K562 (cell line): ENCODE data around the gene GXYLT2. TPM values are rescaled to one million over a fixed set of nuclear protein-coding genes. Genes with fewer than 3 reads are reported as not detected.
A peak's percentile ranks its signal among the peaks of the same experiment; 100 is the strongest.

Experiments used
- ATAC-seq: fragments of 200-7000 bp; cut with Tn5 transposase; 3 replicates; pipeline ENCODE4 v1.9.1; 2020; ENCODE audit warnings: moderate library complexity
- BruUV-seq: library from RNA; stranded (reverse); fragments of 400-500 nt; replicated peaks from 2 replicates; lab custom pipeline; 2021; lab: Mats Ljungman, UMichigan
- CTCF ChIA-PET: fragments of 300-600 bp; formaldehyde crosslinking; extraction: SDS; loops from one replicate; lab custom pipeline; 2021; ENCODE audit warnings: low intra/inter-chr PET ratio; lab: Yijun Ruan, JAX
- POLR2A ChIA-PET: fragments of 300-600, 350-650 bp; sonication (Branson Sonifier 250); formaldehyde crosslinking; extraction: SDS; loops from one replicate; lab custom pipeline; 2021; ENCODE audit warnings: antibody characterized with exemption, inconsistent platforms; lab: Yijun Ruan, JAX
- DNase-seq, 4 experiments: peaks; one replicate each; pipeline versions ENCODE4 v3.0.0 to v3.0.0-alpha.2; 2011 to 2018; ENCODE audit warnings: low spot score in 3 of 4, mixed read lengths in 3 of 4; ENCODE audit errors: extremely low read depth in 1 of 4
- FAIRE-seq: peaks from 2 replicates; lab custom pipeline; 2011; peaks lifted over from hg19 to GRCh38; lab: Jason Lieb, UNC
- H2AFZ ChIP-seq: 2 replicates; pipeline ENCODE4 v1.6.0; 2011; ENCODE audit warnings: low read depth, low read length, control low read depth, inconsistent platforms
- H3K27ac ChIP-seq: fragments of 200-600 bp; 3 replicates; pipeline ENCODE4 v1.8.0; 2011; ENCODE audit warnings: low read depth, mild to moderate bottlenecking, control low read depth, inconsistent platforms, low read length, moderate library complexity, mixed read lengths; ENCODE audit errors: extremely low read depth
- H3K27me3 ChIP-seq, 2 experiments: fragments of 300-600 bp in 1 of 2; 2 replicates in 1 of 2; 3 replicates in 1 of 2; pipeline versions ENCODE4 v1.6.0 to v1.8.0; 2011; ENCODE audit warnings: inconsistent platforms in 2 of 2, low read length in 2 of 2, mild to moderate bottlenecking in 1 of 2, mixed read lengths in 1 of 2, moderate library complexity in 1 of 2; ENCODE audit not compliant: control insufficient read depth in 2 of 2, insufficient read depth in 2 of 2
- H3K36me3 ChIP-seq: fragments of 300-600 bp; 3 replicates; pipeline ENCODE4 v1.8.0; 2011; ENCODE audit warnings: mild to moderate bottlenecking, low read length, inconsistent platforms; ENCODE audit not compliant: control insufficient read depth, insufficient read depth
- H3K4me1 ChIP-seq, 2 experiments: fragments of 200-600 bp in 1 of 2; replicated peaks in 1 of 2; 2 replicates in 1 of 2; 3 replicates in 1 of 2; pipeline versions ENCODE4 v1.5.1 to v1.8.0; 2011; ENCODE audit warnings: inconsistent platforms in 2 of 2, low read length in 2 of 2, mild to moderate bottlenecking in 1 of 2, mixed read lengths in 1 of 2, moderate library complexity in 1 of 2; ENCODE audit not compliant: control insufficient read depth in 2 of 2, insufficient read depth in 2 of 2
- H3K4me2 ChIP-seq: 2 replicates; pipeline ENCODE4 v1.6.1; 2011; ENCODE audit warnings: low read length, control low read depth, inconsistent platforms, mixed read lengths; ENCODE audit not compliant: insufficient read depth
- H3K4me3 ChIP-seq: fragments of 200-600 bp; sonication (generic), shearing (Covaris generic); 2 replicates; pipeline ENCODE4 v1.5.1; 2016; ENCODE audit warnings: control low read depth, inconsistent platforms
- H3K79me2 ChIP-seq: fragments of 200-600 bp; 3 replicates; pipeline ENCODE4 v1.8.0; 2011; ENCODE audit warnings: low read length, inconsistent platforms; ENCODE audit not compliant: control insufficient read depth, insufficient read depth
- H3K9ac ChIP-seq, 2 experiments: 2 replicates each; pipeline versions ENCODE4 v1.6.0 to v1.6.1; 2011; ENCODE audit warnings: low read depth in 2 of 2, low read length in 2 of 2, control low read depth in 1 of 2, inconsistent platforms in 1 of 2, mild to moderate bottlenecking in 1 of 2, mixed read lengths in 1 of 2; ENCODE audit not compliant: insufficient read depth in 1 of 2
- H3K9me1 ChIP-seq: one replicate; pipeline ENCODE4 v1.6.0; 2011; ENCODE audit warnings: inconsistent platforms, mild to moderate bottlenecking, low read length, moderate library complexity; ENCODE audit not compliant: control insufficient read depth, insufficient read depth
- H3K9me3 ChIP-seq: replicated peaks from 2 replicates; pipeline ENCODE4 v1.5.1; 2011; ENCODE audit warnings: low read depth, low read length, inconsistent platforms; ENCODE audit not compliant: control insufficient read depth, insufficient read depth
- H4K20me1 ChIP-seq: replicated peaks from 2 replicates; pipeline ENCODE4 v1.6.1; 2011; ENCODE audit warnings: low read length, inconsistent platforms, mixed read lengths; ENCODE audit not compliant: control insufficient read depth, insufficient read depth
- CHD1 ChIP-seq: fragments of 200-600 bp; sonication (generic); IDR thresholded peaks from one replicate; pipeline ENCODE4 v1.6.1; 2012; ENCODE audit warnings: mild to moderate bottlenecking, moderate library complexity, low read length, inconsistent platforms
- GABPB2 ChIP-seq: fragments of 250-450 bp; sonication (Bioruptor Pico); conservative IDR thresholded peaks from 2 replicates; pipeline ENCODE4 v1.5.1; 2021; ENCODE audit warnings: mild to moderate bottlenecking
- KDM2B ChIP-seq: fragments of 250-450 bp; sonication (Bioruptor Pico); IDR thresholded peaks from 2 replicates; pipeline ENCODE4 v1.8.0; 2021; ENCODE audit warnings: mild to moderate bottlenecking, moderate library complexity
- RFX5 ChIP-seq: IDR thresholded peaks from 2 replicates; pipeline ENCODE4 v1.6.1; 2011; ENCODE audit warnings: low read depth, mild to moderate bottlenecking, improper control_type of control experiment, low read length
- TRIM28 ChIP-seq: fragments of 450-650 bp; IDR thresholded peaks from 2 replicates; pipeline ENCODE4 v1.6.1; 2017
- ZNF121 ChIP-seq: sonication (generic); formaldehyde crosslinking; conservative IDR thresholded peaks from 2 replicates; pipeline ENCODE4 v1.8.0; 2022; ENCODE audit warnings: missing genetic modification reagents
- ZNF212 ChIP-seq: fragments of 450-650 bp; formaldehyde crosslinking; IDR thresholded peaks from 2 replicates; pipeline ENCODE4 v1.4.0; 2020; ENCODE audit warnings: mild to moderate bottlenecking
- ZNF707 ChIP-seq: fragments of 250-450 bp; sonication (Bioruptor Pico); conservative IDR thresholded peaks from 2 replicates; pipeline ENCODE4 v1.8.0; 2022; ENCODE audit warnings: inconsistent platforms, mild to moderate bottlenecking, moderate library complexity
- ZNF764 ChIP-seq: fragments of 250-450 bp; sonication (Bioruptor Pico); IDR thresholded peaks from 2 replicates; pipeline ENCODE4 v1.4.0; 2020; ENCODE audit warnings: low read depth, mild to moderate bottlenecking, moderate library complexity
- whole genome bisulfite sequencing: fragments of 100-300 bp; shearing (Covaris generic); methylation state at CpG from one replicate; pipeline ENCODE4 v1.1.6; 2016; ENCODE audit warnings: low coverage, mixed read lengths; ENCODE audit not compliant: insufficient coverage; ENCODE audit errors: missing lambda C conversion rate; 5-methylcytosine and 5-hydroxymethylcytosine counted together
- in situ Hi-C: fragments of 300-500 bp; cut with MboI; formaldehyde crosslinking; loops from 4 replicates; pipeline ENCODE4 v1.15.0; 2018; ENCODE audit warnings: inconsistent platforms, mixed read lengths
- intact Hi-C: fragments of 100-400 bp; cut with micrococcal nuclease; formaldehyde crosslinking; loops from 2 replicates; pipeline ENCODE4 v1.14.2; 2022
- polyA plus RNA-seq, 8 experiments: library from polyadenylated mRNA; depleted of rRNA in 4 of 8; stranded (reverse) in 5 of 8; unstranded in 3 of 8; fragments of >200 nt; fragmentation: Nextera tagmentation in 2 of 8; fragmentation: Illumina TruSeq in 1 of 8; extraction: Ambion mirVana in 2 of 8; extraction: Trizol in 1 of 8; gene quantifications; 2 replicates each; pipeline versions ENCODE4 v1.2.1 to v1.2.3, GENCODE V29; 2011 to 2014; ENCODE audit warnings: inconsistent platforms in 1 of 8, missing spikeins in 1 of 8
- total RNA-seq, 7 experiments: library from RNA; depleted of rRNA in 6 of 7; stranded (reverse); fragments of >200 nt in 6 of 7; fragmentation: Illumina TruSeq in 2 of 7; extraction: Trizol in 2 of 7; gene quantifications; 2 replicates each; pipeline versions ENCODE4 v1.2.1 to v1.2.3, GENCODE V29; 2011 to 2021; ENCODE audit warnings: low replicate concordance in 1 of 7
- TF ChIP-seq, protein P1 (sequence below): fragments of 250-450 bp; sonication (Bioruptor Pico); IDR thresholded peaks from 2 replicates; pipeline ENCODE4 v1.8.0; 2021; ENCODE audit warnings: moderate library complexity, mild to moderate bottlenecking, inconsistent platforms
- TF ChIP-seq, protein P2 (sequence below): fragments of 250-450 bp; sonication (Bioruptor Pico); IDR thresholded peaks from 2 replicates; pipeline ENCODE4 v1.4.0; 2020; ENCODE audit warnings: mild to moderate bottlenecking, moderate library complexity
- TF ChIP-seq, protein P3 (sequence below): fragments of 450-650 bp; conservative IDR thresholded peaks from 2 replicates; pipeline ENCODE4 v1.6.1; 2016; ENCODE audit warnings: missing genetic modification characterization, low read depth, mild to moderate bottlenecking, missing compliant biosample characterization, moderate library complexity

Gene GXYLT2
- total and polyA plus RNA-seq, 9 of the 15 experiments (the other 6 are each of a cell fraction or from before 2014, with no cell fraction given), result 0.71 to 6.0 (median 3.3) TPM

DNA sequence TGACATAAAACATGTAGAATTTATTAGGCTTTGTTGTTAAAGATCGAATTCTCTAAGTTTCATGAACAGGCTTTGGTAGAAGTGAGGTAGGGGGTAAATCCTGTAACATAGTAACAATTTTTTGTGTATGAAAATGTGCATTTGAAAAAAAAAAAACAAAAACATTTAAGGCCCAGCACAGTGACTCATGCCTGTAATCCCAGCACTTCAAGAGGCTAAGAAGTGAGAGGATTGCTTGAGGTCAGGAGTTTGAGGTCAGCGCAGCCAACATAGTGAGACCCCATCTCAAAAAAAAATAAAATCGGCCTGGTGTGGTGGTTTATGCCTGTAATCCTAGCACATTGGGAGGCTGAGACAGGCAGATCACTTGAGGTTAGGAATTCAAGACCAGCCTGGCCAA is 81.9 kb downstream of the GXYLT2 start:
- in situ Hi-C loops, result no loop called here
- POLR2A ChIA-PET, result no interaction called here
- no peak for FAIRE-seq

DNA sequence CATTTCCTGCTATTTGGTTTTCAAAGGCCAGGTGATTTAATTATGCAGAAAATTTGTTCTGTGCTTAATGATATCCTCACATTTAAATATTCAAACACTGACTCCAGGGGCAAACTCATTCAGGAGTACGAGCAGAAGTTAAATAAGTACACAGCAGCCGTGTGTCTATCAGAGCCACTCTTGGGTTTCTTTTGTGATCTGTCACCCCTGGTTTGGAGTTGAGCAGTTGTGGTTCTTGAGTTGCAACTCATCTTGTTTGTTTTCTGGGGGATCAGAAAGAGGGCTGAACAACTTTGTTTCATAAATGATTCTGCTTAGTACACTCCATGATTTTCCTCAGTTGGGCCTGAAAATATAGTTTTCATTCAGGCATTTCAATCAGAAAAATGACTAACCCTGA is 83.1 kb downstream of the GXYLT2 start:
- Histone ChIP-seq H3K9me3 (no peaks in the 10 kb centered on the region), H3K4me2 (no peak overlapping the region), H3K27ac (no peak overlapping the region), H3K36me3 (no peaks in the 10 kb centered on the region), H3K9ac (no peak overlapping the region), H2AFZ (no peak overlapping the region), H3K4me3 (no peak overlapping the region), H4K20me1 (no peaks in the 10 kb centered on the region), H3K27me3 (no peaks in the 10 kb centered on the region), H3K9me1 (no peaks in the 10 kb centered on the region), H3K4me1 (no peaks in the 10 kb centered on the region; a peak in 2 of 5 replicates), H3K79me2 (no peaks in the 10 kb centered on the region)
- in situ Hi-C loops, result no loop called here
- DNase-seq (no peak), ATAC-seq (no peak), FAIRE-seq (no peak)
- no TSS peak for BruUV-seq
- TF ChIP-seq ZNF212 (CRISPR knock-in tag) (no peak), TRIM28 (no peak), RFX5 (no peak), ZNF707 (CRISPR knock-in tag) (no peak), ZNF764 (CRISPR knock-in tag) (no peak), GABPB2 (CRISPR knock-in tag) (no peak), KDM2B (no peak)
- TF ChIP-seq, protein P1, sequence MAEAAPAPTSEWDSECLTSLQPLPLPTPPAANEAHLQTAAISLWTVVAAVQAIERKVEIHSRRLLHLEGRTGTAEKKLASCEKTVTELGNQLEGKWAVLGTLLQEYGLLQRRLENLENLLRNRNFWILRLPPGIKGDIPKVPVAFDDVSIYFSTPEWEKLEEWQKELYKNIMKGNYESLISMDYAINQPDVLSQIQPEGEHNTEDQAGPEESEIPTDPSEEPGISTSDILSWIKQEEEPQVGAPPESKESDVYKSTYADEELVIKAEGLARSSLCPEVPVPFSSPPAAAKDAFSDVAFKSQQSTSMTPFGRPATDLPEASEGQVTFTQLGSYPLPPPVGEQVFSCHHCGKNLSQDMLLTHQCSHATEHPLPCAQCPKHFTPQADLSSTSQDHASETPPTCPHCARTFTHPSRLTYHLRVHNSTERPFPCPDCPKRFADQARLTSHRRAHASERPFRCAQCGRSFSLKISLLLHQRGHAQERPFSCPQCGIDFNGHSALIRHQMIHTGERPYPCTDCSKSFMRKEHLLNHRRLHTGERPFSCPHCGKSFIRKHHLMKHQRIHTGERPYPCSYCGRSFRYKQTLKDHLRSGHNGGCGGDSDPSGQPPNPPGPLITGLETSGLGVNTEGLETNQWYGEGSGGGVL (CRISPR knock-in tag), result no peak
- TF ChIP-seq, protein P2, sequence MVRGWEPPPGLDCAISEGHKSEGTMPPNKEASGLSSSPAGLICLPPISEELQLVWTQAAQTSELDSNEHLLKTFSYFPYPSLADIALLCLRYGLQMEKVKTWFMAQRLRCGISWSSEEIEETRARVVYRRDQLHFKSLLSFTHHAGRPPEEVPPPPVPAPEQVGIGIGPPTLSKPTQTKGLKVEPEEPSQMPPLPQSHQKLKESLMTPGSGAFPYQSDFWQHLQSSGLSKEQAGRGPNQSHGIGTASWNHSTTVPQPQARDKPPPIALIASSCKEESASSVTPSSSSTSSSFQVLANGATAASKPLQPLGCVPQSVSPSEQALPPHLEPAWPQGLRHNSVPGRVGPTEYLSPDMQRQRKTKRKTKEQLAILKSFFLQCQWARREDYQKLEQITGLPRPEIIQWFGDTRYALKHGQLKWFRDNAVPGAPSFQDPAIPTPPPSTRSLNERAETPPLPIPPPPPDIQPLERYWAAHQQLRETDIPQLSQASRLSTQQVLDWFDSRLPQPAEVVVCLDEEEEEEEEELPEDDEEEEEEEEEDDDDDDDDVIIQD, result no peak
- TF ChIP-seq, protein P3, sequence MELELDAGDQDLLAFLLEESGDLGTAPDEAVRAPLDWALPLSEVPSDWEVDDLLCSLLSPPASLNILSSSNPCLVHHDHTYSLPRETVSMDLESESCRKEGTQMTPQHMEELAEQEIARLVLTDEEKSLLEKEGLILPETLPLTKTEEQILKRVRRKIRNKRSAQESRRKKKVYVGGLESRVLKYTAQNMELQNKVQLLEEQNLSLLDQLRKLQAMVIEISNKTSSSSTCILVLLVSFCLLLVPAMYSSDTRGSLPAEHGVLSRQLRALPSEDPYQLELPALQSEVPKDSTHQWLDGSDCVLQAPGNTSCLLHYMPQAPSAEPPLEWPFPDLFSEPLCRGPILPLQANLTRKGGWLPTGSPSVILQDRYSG, result no peak
- POLR2A ChIA-PET, result interaction anchor here (0.6 kb wide), 1 partner anchor 154 kb away, joined by 3 read pairs; no protein-coding TSS in a partner anchor
- 19% methylated on average over 2 of the region's 2 CpGs for WGBS
- intact Hi-C loops, result no loop called here
- CTCF ChIA-PET, result no interaction called here

More for the DNA sequence above, 81.9 kb downstream of the GXYLT2 start:
- Histone ChIP-seq H3K9ac (no peak overlapping the region), H4K20me1 (no peaks in the 10 kb centered on the region), H3K9me3 (no peaks in the 10 kb centered on the region), H3K36me3 (no peaks in the 10 kb centered on the region), H3K27ac (no peak overlapping the region), H3K4me2 (no peak overlapping the region), H3K4me3 (no peak overlapping the region), H3K9me1 (no peaks in the 10 kb centered on the region), H3K79me2 (no peaks in the 10 kb centered on the region), H3K27me3 (no peaks in the 10 kb centered on the region), H2AFZ (no peak overlapping the region), H3K4me1 (no peaks in the 10 kb centered on the region; a peak in 2 of 5 replicates)
- intact Hi-C loops, result no loop called here
- no peak for ATAC-seq
- TF ChIP-seq ZNF121 (CRISPR knock-in tag) (0 out of 2 replicates have a peak, but pooled peaks have one; percentile 22), CHD1 (no peak)
- 57% methylated on average over 3 of the region's 3 CpGs for WGBS
- DNase-seq, result no peak
- CTCF ChIA-PET, result no interaction called here
- BruUV-seq, result no TSS peak
